NOMO-1 treated with DMSO at 0.1 percent for 48 hours (cell line): Measurements from ENCODE around the gene REG3A.

Source experiments
- DNase-seq: peaks from one replicate; lab custom pipeline; 2025; ENCODE audit not compliant: unreplicated experiment; lab: John Stamatoyannopoulos, UW

REG3A gene

GRCh38 chr2:79159653-79160052 is at the start of gene REG3A:
Gene REG3A, minus strand, starts transcription at chr2:79159753. Its CDS starts 348 bp downstream, at chr2:79159405.
- DNase-seq, result no peak

DNA sequence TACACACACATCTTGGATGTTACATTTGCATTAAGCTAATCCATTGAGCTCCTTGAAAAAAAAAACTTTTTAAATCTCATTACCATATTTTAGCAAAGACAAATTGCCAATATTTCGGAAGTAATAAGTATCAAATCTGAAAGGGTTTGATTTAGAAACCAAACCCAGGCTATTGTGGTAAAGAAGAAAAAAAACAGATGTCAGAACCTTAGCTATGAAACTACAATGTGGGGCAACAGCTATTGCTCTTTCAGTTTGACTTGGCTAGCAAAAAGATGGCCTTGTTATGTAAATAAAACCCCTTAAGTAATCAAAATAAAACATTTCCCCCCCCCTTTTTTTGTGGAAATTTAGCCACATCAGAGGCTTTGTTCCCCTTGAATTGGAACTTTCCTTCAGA is 41.2 kb upstream of the REG3A start:
- DNase-seq, result no peak

GRCh38 chr2:79191816-79192215 is 32.3 kb upstream of the REG3A start:
- DNase-seq, result no peak

DNA sequence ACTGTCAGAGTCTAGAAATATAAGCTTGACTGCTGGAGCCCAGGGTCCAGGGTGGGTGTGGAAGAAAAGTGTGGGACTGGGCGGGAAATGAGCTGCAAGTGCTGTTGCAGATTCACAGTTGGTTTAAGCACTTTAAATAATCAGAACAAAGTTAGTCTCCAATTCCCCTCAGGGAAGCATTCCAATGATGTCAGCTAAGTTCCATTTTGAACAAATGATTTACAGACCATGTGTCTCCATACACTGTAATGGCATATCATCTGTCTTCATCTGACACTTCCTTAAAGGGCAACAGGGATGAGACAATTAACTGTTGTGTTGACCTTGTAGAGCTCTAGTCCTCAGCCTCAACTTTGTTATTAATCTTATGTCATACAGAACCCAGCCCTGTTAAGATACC is 31.5 kb upstream of the REG3A start:
- DNase-seq, result no peak

DNA sequence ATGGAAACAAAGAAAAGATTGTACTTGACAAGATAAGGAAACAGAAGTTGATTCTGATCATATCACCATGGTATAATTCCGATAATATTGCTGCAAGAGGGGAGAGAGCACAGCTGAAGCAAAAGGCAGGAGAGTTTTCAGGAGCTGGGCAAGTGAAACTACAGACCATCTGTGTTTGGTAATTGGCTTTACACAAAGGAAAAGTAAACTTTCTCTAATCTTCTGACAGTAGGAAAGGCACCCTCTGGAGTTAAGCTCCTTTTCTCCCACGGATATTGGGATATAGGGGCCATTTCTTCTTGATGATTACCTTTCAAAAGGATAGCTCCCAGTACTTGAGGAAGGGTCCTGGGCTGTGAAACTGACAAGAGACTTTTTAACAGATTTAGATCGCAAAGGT is 29.9 kb upstream of the REG3A start:
- no peak for DNase-seq

- DNase-seq, result no peak
Measured at GRCh38 chr2:79181617-79182016, 22.1 kb upstream of the REG3A start.

GRCh38 chr2:79180092-79180491 is 20.5 kb upstream of the REG3A start:
- no peak for DNase-seq

GRCh38 chr2:79179036-79179435 is 19.5 kb upstream of the REG3A start:
- no peak for DNase-seq

DNA sequence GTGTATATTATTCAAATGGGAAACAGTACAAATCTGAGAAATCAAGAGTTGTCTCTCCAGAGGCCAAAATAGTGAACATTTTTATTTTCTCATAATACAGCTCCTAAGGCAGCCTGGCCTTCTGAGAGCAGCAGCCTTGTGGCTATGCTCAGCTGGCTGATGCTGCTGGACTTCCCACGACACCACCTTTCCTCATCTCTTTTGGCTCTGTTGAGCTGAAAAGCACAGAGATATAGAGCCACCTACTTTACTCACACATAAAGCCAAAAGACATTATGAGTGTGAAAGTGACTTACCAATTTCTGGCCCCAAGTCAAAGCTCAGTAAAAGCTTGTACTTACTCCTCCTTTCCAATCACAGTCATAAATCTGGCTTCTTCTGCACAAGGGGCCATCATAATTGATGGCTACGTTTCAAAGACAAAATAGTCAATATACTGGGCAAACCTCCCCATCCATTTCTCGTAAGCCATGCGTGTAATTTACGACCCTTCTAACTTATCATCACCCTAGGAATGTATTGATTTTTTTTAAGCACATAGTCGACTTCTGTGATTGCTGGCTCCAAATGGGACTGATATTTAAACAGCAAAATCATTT is 18.6 kb upstream of the REG3A start:
- no peak for DNase-seq

- no peak for DNase-seq
Measured at GRCh38 chr2:79171348-79171958, 11.9 kb upstream of the REG3A start.

DNA sequence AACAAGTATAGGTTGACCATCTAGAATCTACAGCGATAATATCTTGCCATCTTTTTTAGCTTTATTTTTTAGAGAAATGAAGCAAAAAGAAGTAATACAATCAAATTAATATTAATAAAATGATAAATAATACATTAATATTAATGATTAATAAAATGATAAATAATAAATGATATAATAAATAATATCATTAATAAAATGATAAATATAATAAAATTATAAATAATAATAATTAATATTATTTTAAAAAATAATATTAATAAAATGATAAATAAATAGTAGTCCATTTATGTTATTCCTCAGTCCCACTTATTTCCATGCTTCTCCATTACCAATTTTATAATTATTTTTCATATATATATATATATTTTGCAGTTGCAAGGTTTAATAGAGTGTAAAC is 3.2 kb upstream of the REG3A start:
- no peak for DNase-seq

DNA sequence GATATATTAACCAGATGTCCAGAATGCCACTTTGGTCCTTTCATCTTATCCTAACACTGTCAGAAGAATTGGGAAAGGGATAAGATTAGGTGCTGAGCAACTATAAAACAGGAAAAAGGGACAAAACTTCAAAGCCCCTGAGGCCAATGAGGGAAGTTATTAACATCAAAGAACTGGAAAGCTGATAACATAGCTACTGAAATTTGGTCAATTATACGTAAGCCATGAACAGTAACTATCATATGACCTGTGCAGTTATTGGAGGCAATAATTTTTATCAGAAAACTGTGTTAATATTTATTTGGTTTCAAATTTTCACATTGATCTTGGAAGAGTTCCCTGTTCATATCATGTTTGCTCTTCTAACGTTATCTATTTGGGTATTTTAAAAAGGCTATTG is 2.6 kb upstream of the REG3A start:
- no peak for DNase-seq

DNA sequence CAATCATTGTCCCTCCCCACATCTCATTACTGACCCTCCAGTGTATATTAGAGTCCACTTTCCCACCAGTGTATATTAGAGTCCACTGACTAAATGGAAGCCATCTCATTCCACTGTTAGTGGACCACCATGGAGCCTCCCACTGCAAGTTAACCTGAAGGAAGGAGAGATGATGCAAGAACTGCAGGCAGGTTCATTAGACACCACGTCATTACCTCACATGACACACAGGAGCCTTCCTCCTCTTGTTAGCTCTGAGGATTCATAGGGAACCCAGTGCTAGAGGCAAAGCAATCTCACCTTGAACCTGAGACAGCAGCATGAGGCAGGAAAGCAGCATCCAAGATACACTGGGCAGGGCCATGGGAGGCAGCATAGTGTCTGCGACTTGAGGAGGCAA is 523 bp downstream of the REG3A start:
- DNase-seq, result no peak

- DNase-seq, result no peak
Measured at GRCh38 chr2:79155826-79156476, 3.6 kb downstream of the REG3A start.

GRCh38 chr2:79139423-79139822 is 20.1 kb downstream of the REG3A start:
- no peak for DNase-seq

GRCh38 chr2:79138385-79138784 is 21.2 kb downstream of the REG3A start:
- DNase-seq, result no peak

DNA sequence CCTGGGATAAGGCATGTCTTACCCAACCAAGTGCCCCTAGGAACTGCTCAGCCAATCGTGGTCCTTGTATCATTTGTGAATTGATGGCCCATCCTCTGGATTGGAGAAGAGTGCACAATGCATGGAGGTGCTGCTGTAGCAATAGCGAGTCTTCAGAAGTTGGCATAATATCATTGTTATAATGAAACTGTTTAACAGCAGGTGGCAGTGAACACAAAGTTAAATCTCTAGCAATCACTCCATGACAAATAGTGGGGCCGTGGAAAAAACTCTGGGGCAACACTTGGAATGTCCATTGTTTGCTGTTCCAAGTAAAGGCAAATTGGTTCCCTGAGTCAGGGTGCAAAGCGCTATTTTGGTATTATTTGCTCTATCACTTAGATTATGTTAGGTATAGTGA is 27.9 kb downstream of the REG3A start:
- DNase-seq, result no peak

DNA sequence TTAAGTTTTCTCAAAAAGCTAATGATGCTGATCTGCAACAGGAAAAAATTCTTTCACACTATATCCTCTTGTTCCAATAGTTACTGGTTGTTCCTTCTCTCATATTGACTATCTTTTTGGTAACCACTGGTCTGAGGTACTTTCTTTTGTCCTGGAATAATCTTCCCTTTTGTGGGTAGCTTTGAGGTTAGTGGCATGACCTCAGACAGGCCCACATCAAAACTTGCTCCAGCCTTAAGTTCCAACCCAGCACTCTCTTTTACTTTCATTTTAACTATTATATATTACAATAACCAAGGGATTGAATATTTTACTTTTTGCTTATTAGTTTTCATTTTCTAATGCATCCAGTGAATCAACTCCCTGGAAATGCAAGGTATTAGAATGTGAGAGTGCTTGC is 29.7 kb downstream of the REG3A start:
- no peak for DNase-seq

GRCh38 chr2:79129260-79129659 is 30.3 kb downstream of the REG3A start:
- DNase-seq, result no peak

- no peak for DNase-seq
Measured at GRCh38 chr2:79128406-79128805, 31.1 kb downstream of the REG3A start.

DNA sequence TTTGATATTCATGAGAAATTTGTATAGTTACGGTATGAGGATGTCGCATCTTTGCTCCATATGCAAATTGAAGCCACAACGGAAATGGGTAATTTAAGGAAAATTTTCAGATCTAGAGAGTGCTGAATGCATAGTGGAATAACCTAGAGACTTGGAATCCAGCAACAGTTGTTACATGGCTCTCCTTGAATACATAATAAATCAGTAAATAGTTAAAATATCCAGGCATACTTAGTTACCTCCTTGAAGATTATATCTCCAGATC is 33.9 kb downstream of the REG3A start:
- no peak for DNase-seq

GRCh38 chr2:79124907-79125720 is 34.4 kb downstream of the REG3A start:
- DNase-seq, result no peak
